HG02610 (cell line): ENCODE measurements around the gene GPR4.
A peak's percentile ranks its signal among the peaks of the same experiment; 100 is the strongest.

ENCODE experiments used
- ATAC-seq: cut with Tn5 transposase; IDR thresholded peaks from one replicate; pipeline ENCODE4 v1.9.1; 2021; ENCODE audit warnings: mild to moderate bottlenecking, moderate library complexity; ENCODE audit not compliant: unreplicated experiment

The GPR4 gene

GRCh38 chr19:45590300-45591003 lies 11.6 kb downstream of the GPR4 start:
- ATAC-seq: no peak

- no peak for ATAC-seq
Measured at GRCh38 chr19:45589768-45590167, 12.2 kb downstream of the GPR4 start.

GRCh38 chr19:45587873-45588272 lies 14.1 kb downstream of the GPR4 start:
- no peak for ATAC-seq

GRCh38 chr19:45585158-45585577 lies 16.8 kb downstream of the GPR4 start:
- ATAC-seq: no peak

- ATAC-seq: peak; percentile 88
Measured at GRCh38 chr19:45584332-45585157, 17.5 kb downstream of the GPR4 start, which contains the start of gene OPA3. OPA3 (minus strand) TSS chr19:45584802; CDS start chr19:45584764, 38 bp downstream.

- ATAC-seq: no peak
Measured at GRCh38 chr19:45581576-45581975, 20.4 kb downstream of the GPR4 start.

- ATAC-seq: no peak
Measured at GRCh38 chr19:45578861-45579260, 23.2 kb downstream of the GPR4 start.

- ATAC-seq: no peak
Measured at GRCh38 chr19:45577111-45577905, 24.7 kb downstream of the GPR4 start.

GRCh38 chr19:45576682-45577081 lies 25.3 kb downstream of the GPR4 start:
- no peak for ATAC-seq

GRCh38 chr19:45575216-45575615 lies 26.8 kb downstream of the GPR4 start:
- no peak for ATAC-seq

- ATAC-seq: no peak
Measured at GRCh38 chr19:45574526-45574925, 27.5 kb downstream of the GPR4 start.

- no peak for ATAC-seq
Measured at GRCh38 chr19:45571457-45572220, 30.4 kb downstream of the GPR4 start.

GRCh38 chr19:45569619-45570421 lies 32.2 kb downstream of the GPR4 start:
- no peak for ATAC-seq

GRCh38 chr19:45568732-45569131 lies 33.3 kb downstream of the GPR4 start:
- ATAC-seq: no peak

GRCh38 chr19:45567609-45568008 lies 34.4 kb downstream of the GPR4 start:
- no peak for ATAC-seq

- ATAC-seq: no peak
Measured at GRCh38 chr19:45564131-45564780, 37.8 kb downstream of the GPR4 start.

GRCh38 chr19:45560686-45561085 lies 41.3 kb downstream of the GPR4 start:
- ATAC-seq: no peak

GRCh38 chr19:45560038-45560437 lies 42.0 kb downstream of the GPR4 start:
- ATAC-seq: no peak

GRCh38 chr19:45558399-45558878 lies 43.6 kb downstream of the GPR4 start:
- no peak for ATAC-seq
